Esophagus squamous epithelium (tissue), 4 donors: Measurements from ENCODE around the gene AFF4.

Source experiments
- POLR2A ChIP-seq, 4 donors: fragments of 450-650 bp; IDR thresholded peaks; one replicate each; pipeline ENCODE4 v1.6.1; 2017; ENCODE audit warnings: antibody characterized with exemption in 4 of 4, mild to moderate bottlenecking in 4 of 4, moderate library complexity in 3 of 4
- TF ChIP-seq, protein P1 (sequence below), 6 experiments: fragments of 450-650 bp in 4 of 6; fragments of 200-600 bp in 2 of 6; sonication (generic) in 2 of 6; IDR thresholded peaks; one replicate each; pipeline ENCODE4 v1.5.1; 2016 to 2019; ENCODE audit warnings: antibody characterized with exemption in 6 of 6, mild to moderate bottlenecking in 4 of 6, moderate library complexity in 4 of 6

DNA sequence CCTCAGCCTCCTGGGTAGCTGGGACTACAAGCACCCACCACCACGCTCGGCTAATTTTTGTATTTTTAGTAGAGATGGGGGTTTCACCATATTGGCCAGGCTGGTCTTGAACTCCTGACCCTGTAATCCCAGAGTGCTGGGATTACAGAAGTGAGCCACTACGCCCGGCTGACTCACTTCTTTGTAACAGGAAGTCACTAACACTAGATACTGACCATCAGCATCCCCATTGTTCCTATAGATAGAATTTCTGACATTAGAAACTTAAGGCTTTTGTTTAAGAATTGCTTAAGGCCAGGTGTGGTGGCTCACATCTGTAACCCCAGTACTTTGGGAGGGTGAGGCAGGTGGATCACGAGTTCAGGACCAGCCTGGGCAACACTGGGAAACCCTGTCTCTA, 47.8 kb downstream of the AFF4 start:
- TF ChIP-seq, protein P1, sequence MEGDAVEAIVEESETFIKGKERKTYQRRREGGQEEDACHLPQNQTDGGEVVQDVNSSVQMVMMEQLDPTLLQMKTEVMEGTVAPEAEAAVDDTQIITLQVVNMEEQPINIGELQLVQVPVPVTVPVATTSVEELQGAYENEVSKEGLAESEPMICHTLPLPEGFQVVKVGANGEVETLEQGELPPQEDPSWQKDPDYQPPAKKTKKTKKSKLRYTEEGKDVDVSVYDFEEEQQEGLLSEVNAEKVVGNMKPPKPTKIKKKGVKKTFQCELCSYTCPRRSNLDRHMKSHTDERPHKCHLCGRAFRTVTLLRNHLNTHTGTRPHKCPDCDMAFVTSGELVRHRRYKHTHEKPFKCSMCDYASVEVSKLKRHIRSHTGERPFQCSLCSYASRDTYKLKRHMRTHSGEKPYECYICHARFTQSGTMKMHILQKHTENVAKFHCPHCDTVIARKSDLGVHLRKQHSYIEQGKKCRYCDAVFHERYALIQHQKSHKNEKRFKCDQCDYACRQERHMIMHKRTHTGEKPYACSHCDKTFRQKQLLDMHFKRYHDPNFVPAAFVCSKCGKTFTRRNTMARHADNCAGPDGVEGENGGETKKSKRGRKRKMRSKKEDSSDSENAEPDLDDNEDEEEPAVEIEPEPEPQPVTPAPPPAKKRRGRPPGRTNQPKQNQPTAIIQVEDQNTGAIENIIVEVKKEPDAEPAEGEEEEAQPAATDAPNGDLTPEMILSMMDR (IDR thresholded peaks at IDR 0.05): no peak
- no peak for TF ChIP-seq POLR2A (IDR thresholded peaks at IDR 0.05)
